Right lobe of liver (tissue), 6 donors: ENCODE measurements around the gene CFAP100. TPM values are rescaled to one million over a fixed set of nuclear protein-coding genes. Genes with fewer than 3 reads are reported as not detected.
A peak's percentile ranks its signal among the peaks of the same experiment; 100 is the strongest.

ENCODE experiments used
- ATAC-seq, 4 donors: fragments of 200-7000 bp; cut with Tn5 transposase; one replicate each; pipeline ENCODE4 v1.9.1; 2020; ENCODE audit warnings: mild to moderate bottlenecking in 4 of 4, moderate library complexity in 4 of 4
- DNase-seq, 3 donors: peaks; one replicate each; pipeline ENCODE4 v3.0.0-alpha.2; 2020
- H3K27ac ChIP-seq, 3 donors: fragments of 200-600 bp; one replicate each; pipeline ENCODE4 v1.8.0; 2022
- H3K27me3 ChIP-seq, 2 donors: fragments of 200-600 bp; one replicate each; pipeline ENCODE4 v1.8.0; 2022
- H3K36me3 ChIP-seq, 4 donors: fragments of 200-600 bp; sonication (generic) in 1 of 4; one replicate each; pipeline versions ENCODE4 v1.5.1 to v1.8.0; 2017 to 2022; ENCODE audit warnings: control low read depth in 1 of 4
- H3K4me1 ChIP-seq, 4 donors: fragments of 200-600 bp; sonication (generic) in 1 of 4; one replicate each; pipeline versions ENCODE4 v1.5.1 to v1.8.0; 2017 to 2022; ENCODE audit warnings: control low read depth in 1 of 4
- H3K4me3 ChIP-seq, 3 donors: fragments of 200-600 bp; one replicate each; pipeline ENCODE4 v1.8.0; 2022
- H3K9me3 ChIP-seq, 4 donors: fragments of 200-600 bp; sonication (generic) in 1 of 4; one replicate each; pipeline versions ENCODE4 v1.5.1 to v1.8.0; 2017 to 2022; ENCODE audit warnings: control low read depth in 1 of 4
- POLR2A ChIP-seq: fragments of 450-650 bp; IDR thresholded peaks from one replicate; pipeline ENCODE4 v1.6.1; 2017; ENCODE audit warnings: antibody characterized with exemption, mild to moderate bottlenecking
- WGBS: methylation state at CpG from one replicate; pipeline ENCODE4 v1.1.6; 2018; ENCODE audit warnings: low coverage, low lambda C conversion rate; ENCODE audit not compliant: insufficient coverage; ENCODE audit errors: missing lambda C conversion rate; 5-methylcytosine and 5-hydroxymethylcytosine counted together
- intact Hi-C, 2 donors: fragments of 100-400 bp; cut with DNase I; formaldehyde crosslinking; loops; one replicate each; pipeline versions ENCODE4 v1.11.2 to v1.14.1; 2022
- total RNA-seq, 6 experiments: library from RNA; depleted of rRNA in 2 of 6; stranded (reverse); fragments of >200 nt in 2 of 6; fragmentation: NEBNext Ultra II Directional in 3 of 6; extraction: Animal tissue kit (Norgen Biotek cat#: 25700) in 3 of 6; gene quantifications; one replicate each; pipeline versions ENCODE4 v1.1.0 to v1.2.4, GENCODE V29; 2016 to 2023
- TF ChIP-seq, protein P1 (sequence below), 4 donors: fragments of 200-600 bp in 3 of 4; fragments of 450-650 bp in 1 of 4; IDR thresholded peaks; one replicate each; pipeline versions ENCODE4 v1.5.1 to v1.8.0; 2016 to 2022; ENCODE audit warnings: antibody characterized with exemption in 4 of 4, mild to moderate bottlenecking in 2 of 4
- donor health status: DM: no; HTN: yes; CAD: no.
- donor health status: DM: no; HTN: no; CAD: no.
- donor health status: DM: no; HTN: no; CAD: no.
- donor health status: DM: no; HTN: yes; CAD: no.
- donor health status: DM: no; HTN: yes; CAD: no.

Gene CFAP100
- total RNA-seq, 6 experiments from 2014 or later: not detected

DNA sequence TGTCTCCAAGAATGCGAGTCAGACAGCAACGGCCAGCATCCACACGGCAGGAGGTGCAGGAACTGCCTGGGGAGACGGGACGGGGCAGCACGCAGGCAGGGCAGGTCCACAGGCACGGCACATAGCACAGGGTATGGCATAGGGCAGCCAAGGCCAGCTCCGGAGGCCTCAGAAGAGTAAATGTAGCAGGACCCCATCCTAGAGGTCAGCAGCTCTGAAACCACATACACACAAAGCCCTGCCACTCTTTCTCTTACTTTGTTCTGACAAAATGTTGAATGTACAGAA, 54.1 kb downstream of the CFAP100 start:
- ATAC-seq (no peak), DNase-seq (no peak)
- no peaks in the 10 kb centered on the region for H3K9me3 ChIP-seq
- TF ChIP-seq, protein P1, sequence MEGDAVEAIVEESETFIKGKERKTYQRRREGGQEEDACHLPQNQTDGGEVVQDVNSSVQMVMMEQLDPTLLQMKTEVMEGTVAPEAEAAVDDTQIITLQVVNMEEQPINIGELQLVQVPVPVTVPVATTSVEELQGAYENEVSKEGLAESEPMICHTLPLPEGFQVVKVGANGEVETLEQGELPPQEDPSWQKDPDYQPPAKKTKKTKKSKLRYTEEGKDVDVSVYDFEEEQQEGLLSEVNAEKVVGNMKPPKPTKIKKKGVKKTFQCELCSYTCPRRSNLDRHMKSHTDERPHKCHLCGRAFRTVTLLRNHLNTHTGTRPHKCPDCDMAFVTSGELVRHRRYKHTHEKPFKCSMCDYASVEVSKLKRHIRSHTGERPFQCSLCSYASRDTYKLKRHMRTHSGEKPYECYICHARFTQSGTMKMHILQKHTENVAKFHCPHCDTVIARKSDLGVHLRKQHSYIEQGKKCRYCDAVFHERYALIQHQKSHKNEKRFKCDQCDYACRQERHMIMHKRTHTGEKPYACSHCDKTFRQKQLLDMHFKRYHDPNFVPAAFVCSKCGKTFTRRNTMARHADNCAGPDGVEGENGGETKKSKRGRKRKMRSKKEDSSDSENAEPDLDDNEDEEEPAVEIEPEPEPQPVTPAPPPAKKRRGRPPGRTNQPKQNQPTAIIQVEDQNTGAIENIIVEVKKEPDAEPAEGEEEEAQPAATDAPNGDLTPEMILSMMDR (IDR thresholded peaks at IDR 0.05): no peak
- no peak for TF ChIP-seq POLR2A
- peaks cover 0 to 50% (median 23%) of the 10 kb centered on the region in 4 donors for H3K4me1 ChIP-seq
- no peak overlapping the region for H3K4me3 ChIP-seq
- 100% methylated on average over 6 of the region's 8 CpGs for WGBS
- peaks cover 5 to 26% (median 12%) of the 10 kb centered on the region in 4 donors for H3K36me3 ChIP-seq
- no peaks in the 10 kb centered on the region for H3K27me3 ChIP-seq
- H3K27ac ChIP-seq: peak overlapping the region in 1 of 3 donors; percentile 56
- intact Hi-C loops: no loop called here

DNA sequence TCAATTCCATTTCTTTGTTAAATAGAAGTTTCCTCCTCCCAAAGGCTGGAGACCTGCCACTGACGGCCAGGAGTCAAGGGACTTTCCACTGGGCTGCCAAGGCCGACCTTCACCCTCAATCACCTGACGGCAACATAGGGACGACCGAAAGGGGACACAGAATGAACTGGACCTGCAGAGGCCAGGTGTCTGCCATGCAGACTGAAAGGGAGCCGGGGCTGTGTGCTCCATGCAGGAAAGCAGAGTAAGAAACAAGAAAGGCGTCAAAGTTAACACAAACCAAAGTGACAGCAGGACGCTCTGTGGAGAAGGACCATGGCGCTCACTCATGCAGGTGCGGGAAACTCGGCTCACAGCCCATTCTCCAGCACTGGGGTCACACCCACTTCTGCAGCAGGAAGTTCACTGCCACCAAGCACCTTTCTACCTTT, 54.9 kb downstream of the CFAP100 start:
- H3K4me3 ChIP-seq: no peak overlapping the region
- peaks cover 5 to 29% (median 14%) of the 10 kb centered on the region in 4 donors for H3K36me3 ChIP-seq
- intact Hi-C loops: no loop called here
- H3K27ac ChIP-seq: peak overlapping the region in 2 of 3 donors; percentile 41 to 56
- H3K9me3 ChIP-seq: no peaks in the 10 kb centered on the region
- no peak for TF ChIP-seq POLR2A
- TF ChIP-seq, protein P1 (IDR thresholded peaks at IDR 0.05): no peak
- no peaks in the 10 kb centered on the region for H3K27me3 ChIP-seq
- H3K4me1 ChIP-seq: peaks cover 0 to 50% (median 23%) of the 10 kb centered on the region in 4 donors
- 18% methylated on average over 8 of the region's 11 CpGs for WGBS
- peak; percentile 79 to 87 (median 80) for ATAC-seq
- peak; percentile 83 to 91 (median 87) for DNase-seq

DNA sequence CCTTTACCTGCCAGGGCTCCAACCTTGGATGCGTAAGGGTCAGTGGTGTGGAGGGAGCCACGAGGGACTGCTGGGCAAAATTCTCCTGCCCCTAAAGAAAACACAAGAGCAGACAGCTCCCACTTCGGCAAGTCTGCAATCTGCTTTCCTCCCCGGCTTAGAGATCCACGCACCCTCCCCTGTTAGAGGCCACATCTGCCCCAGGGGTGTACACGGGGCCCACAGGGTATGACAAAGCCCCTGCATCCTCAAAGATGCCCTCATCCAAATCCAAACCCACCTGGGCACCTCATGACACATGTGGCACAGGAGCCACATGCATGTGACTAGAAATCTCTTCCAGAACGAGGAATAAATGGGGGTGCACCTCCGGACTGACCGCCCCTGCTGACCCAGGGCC, 55.5 kb downstream of the CFAP100 start:
- Histone ChIP-seq H3K9me3 (no peaks in the 10 kb centered on the region), H3K27me3 (no peaks in the 10 kb centered on the region), H3K4me1 (peaks cover 0 to 50% (median 23%) of the 10 kb centered on the region in 4 donors), H3K27ac (peak overlapping the region in 2 of 3 donors; percentile 41 to 56), H3K4me3 (no peak overlapping the region), H3K36me3 (peaks cover 5 to 31% (median 15%) of the 10 kb centered on the region in 4 donors)
- 57% methylated on average over 4 of the region's 9 CpGs for WGBS
- no peak for TF ChIP-seq POLR2A
- TF ChIP-seq, protein P1 (IDR thresholded peaks at IDR 0.05): no peak
- intact Hi-C loops: no loop called here
- ATAC-seq (no peak), DNase-seq (no peak)

DNA sequence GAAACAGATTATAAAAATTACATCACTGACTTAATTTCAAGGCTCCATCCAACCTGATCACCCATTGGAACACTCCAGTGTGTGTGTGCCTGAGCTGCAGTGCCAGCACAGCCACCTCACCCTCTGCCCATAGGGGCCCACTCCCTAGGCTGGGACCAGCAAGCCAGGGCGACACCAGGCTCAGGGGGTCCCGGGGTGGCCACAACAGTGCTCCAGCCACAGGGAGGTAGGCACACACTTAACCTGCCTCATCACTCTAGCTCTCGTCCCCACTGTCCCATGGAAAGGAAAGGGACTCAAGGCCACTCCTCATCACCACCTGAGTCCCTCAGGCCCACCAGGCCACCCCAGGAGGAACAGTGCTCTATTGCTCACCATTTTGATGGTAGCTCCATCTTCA, 56.0 kb downstream of the CFAP100 start:
- no peak overlapping the region for H3K4me3 ChIP-seq
- intact Hi-C loops: no loop called here
- DNase-seq (no peak), ATAC-seq (no peak)
- H3K27ac ChIP-seq: peak overlapping the region in 1 of 3 donors; percentile 56
- H3K36me3 ChIP-seq: peaks cover 5 to 31% (median 15%) of the 10 kb centered on the region in 4 donors
- H3K9me3 ChIP-seq: no peaks in the 10 kb centered on the region
- H3K4me1 ChIP-seq: peaks cover 0 to 50% (median 22%) of the 10 kb centered on the region in 4 donors
- no peak for TF ChIP-seq POLR2A
- TF ChIP-seq, protein P1 (IDR thresholded peaks at IDR 0.05): no peak
- WGBS: no CpG with 5 or more reads among the region's 3 CpGs
- no peaks in the 10 kb centered on the region for H3K27me3 ChIP-seq

DNA sequence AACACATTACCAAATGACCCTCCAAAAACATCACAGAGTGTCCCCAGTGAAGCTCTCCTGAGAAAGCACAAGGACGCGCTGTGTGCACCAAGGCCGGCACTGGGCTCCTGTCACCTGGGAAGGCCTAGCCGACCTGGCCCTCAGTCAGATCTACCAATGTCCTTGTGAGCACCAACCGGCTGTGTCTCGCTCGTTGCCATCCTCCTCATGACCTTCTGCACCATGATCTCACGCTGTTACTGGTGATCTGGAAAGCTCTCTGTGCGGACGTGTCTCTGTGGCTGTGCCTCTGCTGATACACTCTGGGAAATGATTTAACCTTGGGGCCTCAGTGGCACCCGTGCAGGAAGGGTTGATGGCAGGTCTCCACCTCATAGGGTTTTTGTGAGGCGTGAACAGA, 56.8 kb downstream of the CFAP100 start:
- peaks cover 0 to 47% (median 18%) of the 10 kb centered on the region in 4 donors for H3K4me1 ChIP-seq
- intact Hi-C loops: no loop called here
- peak in 1 of 3 donors; percentile 28 for DNase-seq
- no peak overlapping the region for H3K27ac ChIP-seq
- no peak for ATAC-seq
- H3K9me3 ChIP-seq: no peaks in the 10 kb centered on the region
- 92% methylated on average over 5 of the region's 12 CpGs for WGBS
- TF ChIP-seq, protein P1 (IDR thresholded peaks at IDR 0.05): no peak
- no peak for TF ChIP-seq POLR2A
- no peak overlapping the region for H3K4me3 ChIP-seq
- H3K36me3 ChIP-seq: peaks cover 5 to 31% (median 16%) of the 10 kb centered on the region in 4 donors
- no peaks in the 10 kb centered on the region for H3K27me3 ChIP-seq
